PC-3 (cell line): ENCODE measurements around the gene DCBLD1.

Source experiments
- EZH2 ChIP-seq: fragments of 300-600 bp; sonication (generic); IDR thresholded peaks from one replicate; pipeline ENCODE4 v1.6.1; 2017; ENCODE audit warnings: antibody characterized with exemption, mild to moderate bottlenecking, low read length; ENCODE audit not compliant: unreplicated experiment
- EZH2phosphoT487 ChIP-seq: fragments of 300-600 bp; sonication (generic); IDR thresholded peaks from 2 replicates; pipeline ENCODE4 v1.6.1; 2018; ENCODE audit warnings: mild to moderate bottlenecking, antibody characterized with exemption, low read length, borderline replicate concordance
- TF ChIP-seq, protein P1 (sequence below): fragments of 300-600 bp; sonication (generic); conservative IDR thresholded peaks from 2 replicates; pipeline ENCODE4 v1.5.1; 2017; ENCODE audit warnings: antibody characterized with exemption, low read depth, mild to moderate bottlenecking, low read length

GRCh38 chr6:117514655-117515054, 32.2 kb downstream of the DCBLD1 start:
- TF ChIP-seq EZH2 (no peak), EZH2phosphoT487 (no peak)
- TF ChIP-seq, protein P1, sequence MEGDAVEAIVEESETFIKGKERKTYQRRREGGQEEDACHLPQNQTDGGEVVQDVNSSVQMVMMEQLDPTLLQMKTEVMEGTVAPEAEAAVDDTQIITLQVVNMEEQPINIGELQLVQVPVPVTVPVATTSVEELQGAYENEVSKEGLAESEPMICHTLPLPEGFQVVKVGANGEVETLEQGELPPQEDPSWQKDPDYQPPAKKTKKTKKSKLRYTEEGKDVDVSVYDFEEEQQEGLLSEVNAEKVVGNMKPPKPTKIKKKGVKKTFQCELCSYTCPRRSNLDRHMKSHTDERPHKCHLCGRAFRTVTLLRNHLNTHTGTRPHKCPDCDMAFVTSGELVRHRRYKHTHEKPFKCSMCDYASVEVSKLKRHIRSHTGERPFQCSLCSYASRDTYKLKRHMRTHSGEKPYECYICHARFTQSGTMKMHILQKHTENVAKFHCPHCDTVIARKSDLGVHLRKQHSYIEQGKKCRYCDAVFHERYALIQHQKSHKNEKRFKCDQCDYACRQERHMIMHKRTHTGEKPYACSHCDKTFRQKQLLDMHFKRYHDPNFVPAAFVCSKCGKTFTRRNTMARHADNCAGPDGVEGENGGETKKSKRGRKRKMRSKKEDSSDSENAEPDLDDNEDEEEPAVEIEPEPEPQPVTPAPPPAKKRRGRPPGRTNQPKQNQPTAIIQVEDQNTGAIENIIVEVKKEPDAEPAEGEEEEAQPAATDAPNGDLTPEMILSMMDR: no peak
